LoVo (cell line): ENCODE results near the gene UBXN6.
A peak's percentile ranks its signal among the peaks of the same experiment; 100 is the strongest.

Source experiments
- DNase-seq: peaks from one replicate; pipeline ENCODE4 v3.0.0-alpha.2; 2016; ENCODE audit warnings: low spot score

The UBXN6 gene, protein sequence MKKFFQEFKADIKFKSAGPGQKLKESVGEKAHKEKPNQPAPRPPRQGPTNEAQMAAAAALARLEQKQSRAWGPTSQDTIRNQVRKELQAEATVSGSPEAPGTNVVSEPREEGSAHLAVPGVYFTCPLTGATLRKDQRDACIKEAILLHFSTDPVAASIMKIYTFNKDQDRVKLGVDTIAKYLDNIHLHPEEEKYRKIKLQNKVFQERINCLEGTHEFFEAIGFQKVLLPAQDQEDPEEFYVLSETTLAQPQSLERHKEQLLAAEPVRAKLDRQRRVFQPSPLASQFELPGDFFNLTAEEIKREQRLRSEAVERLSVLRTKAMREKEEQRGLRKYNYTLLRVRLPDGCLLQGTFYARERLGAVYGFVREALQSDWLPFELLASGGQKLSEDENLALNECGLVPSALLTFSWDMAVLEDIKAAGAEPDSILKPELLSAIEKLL

DNA sequence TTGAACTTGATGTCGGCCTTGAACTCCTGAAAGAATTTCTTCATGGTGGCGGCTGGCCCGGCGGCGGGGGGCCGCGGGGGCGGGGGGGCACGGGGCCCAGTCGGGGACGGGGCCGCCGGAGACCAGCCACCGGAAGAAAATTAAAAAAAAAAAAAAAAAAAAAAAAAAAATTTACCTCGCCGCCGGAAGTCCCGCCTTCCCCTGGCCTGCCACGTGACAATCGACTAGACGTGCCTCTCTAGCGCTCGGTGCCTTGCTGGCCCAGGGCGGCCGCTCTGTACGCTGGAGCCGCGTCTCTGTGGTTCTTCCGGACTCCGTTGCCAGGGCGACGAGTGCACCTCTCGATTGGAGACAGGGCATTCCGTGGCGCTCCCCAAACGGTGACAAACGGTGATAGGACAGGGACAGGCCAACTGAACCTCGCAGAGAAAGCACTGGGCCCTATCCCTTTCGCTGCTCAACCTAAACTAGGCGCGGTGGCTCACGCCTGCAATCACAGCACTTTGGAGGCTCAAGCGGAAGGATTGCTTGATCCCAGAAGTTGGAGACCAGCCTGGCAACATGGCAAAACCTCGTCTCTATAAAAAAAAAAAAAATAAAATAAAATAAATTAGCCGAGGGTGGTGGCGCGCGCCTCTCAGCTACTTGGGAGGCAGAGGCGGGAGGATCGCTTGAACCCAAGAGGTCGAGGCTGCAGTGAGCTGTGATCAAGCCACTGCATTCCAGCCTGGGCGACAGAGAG lies at the start of gene UBXN6:
TSS of gene UBXN6 (minus strand) at position 141 of the 742 bp plus-strand sequence. CDS start at position 44, 97 bp downstream.
- peak; percentile 97 for DNase-seq

DNA sequence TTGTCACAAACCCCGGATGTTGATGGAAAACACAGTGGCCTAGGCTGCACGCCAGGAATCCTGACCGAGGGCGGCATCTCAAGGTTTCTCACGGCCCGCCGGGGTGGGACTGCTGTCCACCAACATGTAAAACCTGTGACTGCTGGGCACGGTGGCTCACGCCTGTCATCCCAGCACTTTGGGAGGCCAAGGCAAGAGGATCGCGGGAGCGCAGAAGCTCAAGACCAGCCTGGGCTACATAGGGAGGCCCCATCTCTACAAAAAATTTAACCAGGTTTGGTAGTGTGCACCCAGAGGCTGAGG lies 49.5 kb upstream of the UBXN6 start:
- no peak for DNase-seq

DNA sequence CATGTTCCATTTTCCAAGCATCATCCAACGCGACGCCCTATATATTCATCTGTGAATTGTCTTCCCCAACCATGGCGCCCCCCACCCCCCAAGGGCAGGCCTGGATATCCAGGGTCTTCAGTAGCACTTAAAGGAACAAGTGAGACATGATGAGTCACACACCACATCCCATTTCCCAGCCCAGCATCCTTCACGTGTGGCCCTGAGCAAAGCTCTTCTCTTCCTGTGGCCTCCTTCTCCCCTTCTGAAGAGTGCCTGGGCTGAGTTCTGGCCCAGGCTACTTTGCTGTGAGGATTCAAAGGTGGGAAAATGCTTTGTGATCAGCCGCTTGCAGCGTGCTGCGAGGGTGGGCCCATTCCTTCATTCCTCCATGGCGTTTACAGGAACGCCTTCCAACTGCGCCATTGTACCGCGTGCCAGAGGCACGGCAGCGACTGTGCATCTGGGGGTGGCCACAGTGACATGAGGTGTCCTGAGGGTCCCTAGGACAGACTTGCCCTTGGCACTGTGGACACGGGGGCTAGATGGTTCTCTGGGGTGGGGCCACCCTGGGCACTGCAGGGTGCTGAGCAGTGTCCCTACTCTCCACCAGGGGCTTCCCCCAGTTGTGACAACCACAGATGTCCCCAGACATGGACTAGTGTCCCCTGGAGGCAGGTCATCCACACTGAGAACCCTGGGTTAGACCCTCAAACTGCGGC lies 49.0 kb upstream of the UBXN6 start:
- no peak for DNase-seq

DNA sequence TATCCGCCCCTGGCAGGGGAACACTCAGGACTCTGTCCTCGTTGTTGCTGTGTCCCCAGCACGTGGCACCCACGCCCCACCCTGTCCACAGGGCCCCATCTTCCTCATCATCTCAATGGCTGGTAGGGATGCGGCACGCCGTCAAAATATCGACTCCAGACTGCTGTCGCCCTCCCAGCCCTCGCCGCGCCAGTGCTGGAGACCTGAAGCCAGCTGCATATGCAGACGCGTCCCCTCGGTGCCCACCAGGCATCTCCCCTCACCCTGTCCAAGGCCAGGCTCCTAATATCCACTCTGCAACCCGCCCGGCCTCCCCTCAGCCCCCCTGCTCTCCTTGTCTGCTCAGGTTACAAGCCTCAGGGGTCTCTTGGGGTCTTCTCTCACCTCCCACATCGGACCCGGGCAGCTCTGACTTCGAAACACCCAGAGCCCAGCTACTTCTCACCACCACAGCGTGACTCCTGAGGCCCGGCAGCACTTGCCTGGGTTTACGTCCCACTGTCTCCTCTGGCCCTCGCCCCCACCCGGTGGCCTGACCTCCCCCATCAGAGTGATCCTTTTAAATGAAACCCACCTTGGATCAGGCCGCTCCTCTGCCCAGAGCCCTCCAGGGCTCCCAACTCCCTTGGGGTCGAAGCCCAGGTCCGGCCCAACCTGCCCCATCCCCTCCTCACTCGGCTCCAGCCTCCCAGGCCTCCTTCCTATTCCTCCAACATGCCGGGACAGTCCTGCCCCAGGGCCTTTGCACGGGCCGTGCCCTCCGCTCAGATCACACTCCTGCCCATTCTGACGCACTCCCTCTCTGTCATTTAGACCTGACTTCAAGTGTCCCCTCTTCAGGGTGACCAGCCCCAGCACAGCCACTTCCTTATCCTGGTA lies 48.2 kb upstream of the UBXN6 start:
- no peak for DNase-seq

DNA sequence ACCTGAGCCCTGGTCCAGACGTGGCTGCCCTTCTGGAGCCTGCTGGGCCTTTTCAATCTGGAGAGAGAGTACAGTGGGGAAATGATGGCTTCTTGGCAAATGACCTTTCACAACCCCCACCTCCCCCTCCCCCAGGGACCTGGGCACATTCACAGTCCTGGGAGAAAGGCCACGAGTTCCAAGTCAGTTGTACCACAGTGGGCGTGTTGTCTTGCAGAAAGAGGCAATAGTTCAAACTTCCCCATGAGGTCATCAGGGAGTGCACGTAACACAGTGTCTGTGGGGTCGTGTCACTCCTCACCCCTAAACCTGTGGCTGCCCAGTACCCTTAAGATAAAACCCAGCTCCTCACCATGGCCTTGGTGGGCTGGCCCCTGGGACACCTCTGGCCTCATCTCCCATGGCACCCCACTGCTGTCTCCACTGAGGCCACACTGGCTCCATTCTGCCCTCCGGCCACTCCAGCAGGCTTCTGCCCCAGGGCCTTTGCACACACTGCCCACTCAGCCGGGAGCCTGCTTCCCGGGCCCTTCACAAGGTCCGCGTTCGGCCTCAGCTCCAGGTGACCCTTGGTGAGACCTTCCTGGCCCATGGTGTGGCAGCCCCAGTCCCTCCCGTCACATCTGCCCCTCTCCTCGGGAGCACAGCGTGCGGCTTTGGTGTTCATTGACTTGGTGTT lies 47.4 kb upstream of the UBXN6 start:
- no peak for DNase-seq

DNA sequence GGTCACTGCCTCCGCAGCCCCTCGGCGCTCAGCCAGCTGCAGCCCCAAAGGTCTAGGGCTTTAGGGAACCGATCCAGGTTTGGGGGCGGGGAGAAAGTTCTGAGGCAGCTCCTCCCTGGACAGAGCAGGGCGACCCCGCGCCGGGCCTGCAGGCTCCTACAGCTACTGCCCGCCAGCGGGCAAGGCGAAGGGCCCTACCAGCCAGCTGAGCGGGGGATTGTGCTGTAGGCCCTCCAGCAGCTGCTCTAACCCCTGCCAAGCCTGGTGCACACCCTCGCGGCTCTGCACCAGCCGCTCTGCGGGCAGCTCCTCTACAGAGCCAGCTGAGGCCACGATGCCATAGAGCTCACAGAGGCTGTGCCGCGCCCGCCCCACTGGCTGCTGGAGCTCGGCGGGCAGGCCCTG lies 46.7 kb upstream of the UBXN6 start:
- no peak for DNase-seq

DNA sequence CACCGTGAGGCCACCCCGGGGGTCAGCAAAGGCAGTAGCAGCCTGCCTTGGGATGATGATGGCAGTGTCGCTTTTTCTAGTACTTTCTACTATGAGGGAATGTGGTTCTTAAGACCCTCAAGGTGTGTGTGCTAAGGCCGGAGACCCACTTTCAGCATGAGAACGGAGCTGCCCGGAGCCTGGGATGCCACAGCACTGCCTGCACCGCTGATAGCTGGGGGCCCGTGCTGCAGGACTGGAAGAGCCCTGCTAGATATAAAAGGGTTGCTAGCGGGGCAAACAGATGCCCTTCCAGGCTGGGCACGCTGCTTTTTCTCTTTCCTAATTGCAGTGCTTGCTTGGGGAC lies 46.2 kb upstream of the UBXN6 start:
- no peak for DNase-seq

DNA sequence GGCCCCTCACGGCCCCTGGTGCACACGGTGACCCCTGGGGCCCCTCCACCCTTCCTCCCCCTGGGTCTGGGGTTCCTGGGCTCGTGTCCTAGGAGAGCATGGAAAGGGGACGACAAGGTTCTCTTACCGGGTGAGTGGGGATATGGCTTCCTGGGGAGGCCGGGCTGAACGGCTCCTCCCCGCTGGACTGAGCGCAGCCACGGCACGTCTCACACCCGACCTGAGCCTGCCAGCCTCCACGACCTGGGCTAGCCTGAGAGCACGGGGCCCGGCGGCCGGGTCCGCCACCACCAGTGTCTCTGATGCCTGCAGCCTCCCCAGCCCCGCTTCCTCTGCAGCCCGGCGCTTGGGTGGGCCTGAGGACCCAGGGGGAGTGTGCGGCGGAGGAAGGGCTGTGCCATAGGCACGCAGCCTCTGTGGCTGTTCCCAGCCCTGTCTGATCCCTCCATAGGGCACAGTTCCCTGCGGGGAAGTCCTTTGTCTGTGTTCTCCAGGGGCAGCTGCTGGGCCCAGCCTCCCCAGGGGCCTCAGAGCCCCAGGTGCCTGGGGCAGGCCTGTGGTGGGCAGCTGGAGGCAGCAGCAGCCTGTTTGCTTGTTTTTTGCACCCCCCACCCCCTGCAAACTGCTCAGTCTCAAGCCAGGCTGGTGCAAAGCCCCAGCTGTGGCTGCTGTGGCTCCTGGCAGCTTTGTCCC lies 45.7 kb upstream of the UBXN6 start:
- no peak for DNase-seq

DNA sequence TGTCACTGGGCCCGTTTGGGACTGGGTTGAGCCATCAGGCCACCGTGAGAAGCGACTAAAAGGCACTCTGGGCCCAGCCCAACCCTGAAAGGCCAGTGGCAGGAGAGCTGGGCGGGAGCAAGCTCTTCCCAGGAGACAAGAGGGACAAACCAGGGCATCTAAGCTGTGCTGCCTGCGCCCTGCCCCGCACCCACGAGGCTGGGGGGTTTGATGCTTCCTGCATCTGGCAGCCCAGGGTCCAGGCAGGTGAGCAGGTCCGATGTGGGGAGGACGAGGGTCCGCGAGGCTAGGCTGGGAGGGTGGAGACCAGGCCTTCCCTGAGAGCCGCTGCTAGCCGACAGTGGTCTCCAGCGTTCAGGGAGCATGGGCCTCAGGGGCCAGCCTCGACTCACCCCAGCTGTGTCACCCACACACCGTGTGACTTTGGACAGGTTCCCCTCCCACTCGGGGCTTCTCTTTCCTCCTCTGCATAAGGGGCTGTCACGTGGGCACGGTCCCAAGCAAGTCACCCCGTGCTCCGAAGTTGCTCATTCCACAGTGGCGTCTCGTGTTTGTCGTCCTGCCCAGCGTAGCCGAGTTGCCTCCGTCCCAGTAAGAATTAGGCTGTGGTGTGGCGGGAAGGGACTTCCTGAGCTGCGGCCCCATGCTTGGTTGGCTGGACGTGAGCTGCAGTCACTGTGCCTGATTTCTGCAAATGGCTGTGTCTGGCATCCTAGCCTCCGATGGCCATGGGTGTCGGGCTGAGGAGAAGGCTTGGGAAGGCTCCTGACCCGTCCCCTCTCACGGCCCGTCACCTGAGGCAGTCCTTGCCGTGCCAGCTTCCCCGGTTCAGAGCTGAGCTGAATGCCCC lies 44.9 kb upstream of the UBXN6 start:
- no peak for DNase-seq

DNA sequence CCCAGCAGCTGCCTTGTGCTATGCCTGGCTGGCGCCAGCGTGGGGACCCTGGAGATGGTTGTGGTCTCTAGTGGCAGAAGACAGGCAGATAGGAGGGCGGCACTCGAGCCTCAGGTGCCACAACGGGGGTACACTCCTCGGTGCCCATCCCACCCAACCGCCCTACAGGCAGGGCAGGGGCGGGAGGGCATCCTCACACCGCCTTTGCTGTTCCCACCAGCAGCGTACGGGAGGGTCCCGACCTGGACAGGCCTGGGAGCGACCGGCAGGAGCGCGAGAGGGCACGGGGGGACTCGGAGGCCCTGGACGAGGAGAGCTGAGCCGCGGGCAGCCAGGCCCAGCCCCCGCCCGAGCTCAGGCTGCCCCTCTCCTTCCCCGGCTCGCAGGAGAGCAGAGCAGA lies 44.1 kb upstream of the UBXN6 start:
- DNase-seq, result no peak

DNA sequence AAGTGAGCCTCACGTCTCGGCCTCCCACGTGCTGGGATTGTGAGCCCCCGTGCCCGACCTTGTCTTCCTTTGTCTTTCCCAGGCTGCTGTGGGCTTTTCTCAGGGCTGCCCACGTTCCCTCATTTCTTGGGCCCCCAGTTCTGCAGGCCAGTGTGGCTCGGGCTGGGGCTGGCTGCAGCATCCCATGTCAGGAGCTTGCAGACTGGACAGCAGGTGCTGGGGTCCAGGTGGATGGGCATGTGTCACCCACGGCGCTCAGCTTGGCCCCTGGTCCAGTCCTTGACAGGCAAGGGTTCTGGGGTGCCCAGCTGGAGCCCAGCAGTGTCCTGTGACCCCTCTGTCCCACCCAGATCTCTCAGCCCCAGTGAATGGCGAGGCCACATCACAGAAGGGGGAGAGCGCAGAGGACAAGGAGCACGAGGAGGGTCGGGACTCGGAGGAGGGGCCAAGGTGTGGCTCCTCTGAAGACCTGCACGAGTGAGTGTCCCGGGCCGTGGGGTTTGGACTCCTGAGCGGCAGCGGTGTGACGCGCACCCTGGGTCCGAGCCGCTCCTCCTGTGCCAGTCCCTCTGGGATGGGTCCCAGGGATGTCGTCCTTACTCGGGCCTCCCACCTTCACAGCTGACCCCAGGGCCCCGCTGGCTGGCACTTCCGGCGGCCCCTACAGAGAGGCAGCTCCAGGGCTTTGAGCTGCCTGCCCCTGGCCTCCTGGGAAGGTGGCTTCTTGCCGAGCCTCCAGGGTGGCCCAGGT lies 43.4 kb upstream of the UBXN6 start:
- DNase-seq, result no peak

DNA sequence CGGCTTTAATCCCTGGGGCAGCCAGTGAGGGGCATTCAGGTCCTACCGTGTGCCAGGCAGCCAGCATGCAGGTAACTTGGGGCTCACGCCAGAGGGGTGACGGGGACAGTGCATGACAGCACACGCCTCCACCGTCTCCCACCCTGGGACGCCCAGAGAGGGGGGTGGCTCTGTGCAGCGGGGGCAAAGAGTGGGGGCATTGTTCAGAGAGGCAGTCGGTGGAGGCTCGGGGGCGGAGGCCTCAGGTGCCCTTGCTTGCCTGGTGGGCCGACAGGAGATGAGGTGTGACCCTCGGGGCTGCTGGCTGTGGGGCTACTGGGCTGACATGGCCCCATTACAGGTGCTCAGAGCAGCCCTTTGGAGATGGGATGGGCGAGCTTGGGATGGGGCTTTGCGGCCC lies 42.3 kb upstream of the UBXN6 start:
- DNase-seq, result no peak

DNA sequence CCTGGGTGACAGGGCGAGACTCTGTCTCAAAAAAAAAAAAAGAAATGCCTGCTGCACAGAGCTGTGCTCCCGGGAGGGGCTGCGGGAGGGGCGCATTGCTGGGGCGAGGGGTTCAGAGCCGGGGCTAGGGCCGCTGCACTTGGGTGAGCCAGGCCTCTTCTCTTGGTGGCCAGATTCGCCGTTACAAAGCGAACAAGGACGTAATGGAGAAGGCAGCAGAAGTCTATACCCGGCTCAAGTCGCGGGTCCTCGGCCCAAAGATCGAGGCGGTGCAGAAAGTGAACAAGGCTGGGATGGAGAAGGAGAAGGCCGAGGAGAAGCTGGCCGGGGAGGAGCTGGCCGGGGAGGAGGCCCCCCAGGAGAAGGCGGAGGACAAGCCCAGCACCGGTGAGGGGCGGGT lies 41.7 kb upstream of the UBXN6 start:
- DNase-seq, result no peak

DNA sequence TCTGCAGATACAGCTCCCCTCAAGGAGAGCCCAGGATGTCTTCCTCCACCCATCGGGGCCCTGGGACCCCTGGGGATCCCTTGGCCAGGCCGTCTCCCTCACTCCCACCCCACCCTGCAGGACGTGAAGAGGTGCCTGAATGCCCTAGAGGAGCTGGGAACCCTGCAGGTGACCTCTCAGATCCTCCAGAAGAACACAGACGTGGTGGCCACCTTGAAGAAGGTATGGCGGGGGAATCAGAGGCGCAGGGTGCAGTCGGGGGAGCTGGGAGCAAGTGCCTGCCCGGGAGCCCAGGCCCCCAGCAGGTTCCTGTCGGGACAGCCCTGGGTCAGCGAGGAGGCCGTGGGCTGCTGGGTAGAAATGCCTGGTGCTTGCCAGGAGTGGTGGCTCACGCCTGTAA lies 41.1 kb upstream of the UBXN6 start:
- DNase-seq, result no peak

DNA sequence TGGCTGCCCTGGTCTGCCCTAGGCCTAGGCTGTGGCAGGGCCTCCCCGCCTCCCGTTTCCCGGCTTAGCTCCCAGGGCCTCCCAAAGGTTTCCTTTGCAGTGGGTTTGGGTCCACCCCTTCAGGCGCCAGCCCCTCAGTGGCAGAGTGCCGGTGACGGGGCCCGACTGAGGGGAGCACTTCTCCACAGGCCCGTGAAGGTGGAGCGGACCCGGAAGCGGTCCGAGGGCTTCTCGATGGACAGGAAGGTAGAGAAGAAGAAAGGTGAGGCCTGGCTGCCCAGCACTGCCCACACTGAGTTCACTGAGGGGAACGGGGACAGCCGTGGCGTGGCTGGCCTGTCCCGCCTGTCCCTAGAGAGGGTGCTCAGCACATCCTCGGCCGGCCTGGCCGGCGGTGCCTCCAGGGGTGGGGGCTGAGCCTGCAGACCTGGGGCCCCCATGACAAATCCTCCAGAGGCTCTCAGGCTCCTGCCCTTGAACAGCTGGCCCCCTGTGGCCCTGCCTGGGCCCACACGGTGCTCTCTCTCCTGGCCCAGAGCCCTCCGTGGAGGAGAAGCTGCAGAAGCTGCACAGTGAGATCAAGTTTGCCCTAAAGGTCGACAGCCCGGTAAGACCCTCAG lies 40.3 kb upstream of the UBXN6 start:
- DNase-seq, result no peak

DNA sequence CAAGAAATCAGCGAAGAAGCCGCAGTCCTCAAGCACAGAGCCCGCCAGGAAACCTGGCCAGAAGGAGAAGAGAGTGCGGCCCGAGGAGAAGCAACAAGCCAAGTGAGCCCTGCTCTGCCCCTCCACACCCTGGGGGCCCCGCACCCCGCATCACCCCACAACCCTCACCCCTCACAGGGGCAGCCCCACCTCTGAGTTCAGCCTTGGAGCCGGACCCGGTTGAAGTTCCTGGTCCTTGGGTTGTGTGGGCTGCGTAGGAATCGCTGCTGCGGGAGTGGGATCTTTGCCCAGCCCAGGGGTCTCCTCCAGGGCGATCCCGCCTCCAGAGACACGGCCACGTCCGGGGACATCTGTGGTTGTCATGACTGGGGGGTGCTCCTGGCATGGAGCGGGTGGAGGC lies 38.7 kb upstream of the UBXN6 start:
- no peak for DNase-seq

DNA sequence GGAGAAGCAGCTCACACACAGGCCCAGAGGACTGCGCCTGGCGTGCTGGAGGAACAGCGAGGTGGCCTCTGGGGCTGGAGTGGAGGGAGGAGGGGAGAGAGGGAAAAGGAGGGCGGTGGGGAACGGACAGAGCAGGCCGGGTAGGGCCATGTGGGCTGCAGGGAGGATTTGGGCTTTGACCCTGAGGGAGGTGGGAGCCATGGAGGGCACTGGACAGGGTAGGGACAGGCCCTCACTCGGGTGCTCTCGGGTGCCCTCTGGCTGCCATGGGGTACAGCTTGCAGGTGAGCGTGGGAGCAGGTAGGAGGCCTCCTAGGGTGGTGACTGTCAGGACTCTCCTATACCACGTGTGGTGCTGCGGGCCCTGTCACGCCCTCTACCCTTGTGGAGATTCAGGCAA lies 37.9 kb upstream of the UBXN6 start:
- DNase-seq, result no peak

DNA sequence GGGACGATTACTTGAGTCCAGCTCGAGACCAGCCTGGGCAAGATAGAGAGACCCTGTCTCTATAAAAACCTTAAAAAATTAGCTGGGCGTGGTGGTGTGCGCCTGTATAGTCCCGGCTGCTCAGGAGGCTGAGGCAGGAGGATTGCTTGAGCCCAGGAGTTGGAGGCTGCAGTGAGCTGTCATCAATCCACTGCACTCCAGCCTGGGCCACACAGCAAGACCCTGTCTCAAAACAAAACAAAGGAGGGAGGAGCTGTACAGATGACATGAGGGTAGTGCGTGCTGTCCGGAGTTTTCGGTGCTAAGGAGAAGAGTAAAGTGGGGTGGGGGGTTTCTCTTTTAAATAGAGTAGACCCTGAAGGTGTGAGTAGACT lies 37.1 kb upstream of the UBXN6 start:
- DNase-seq, result no peak
